ENCODE results near the gene SLC25A6. TPM values are rescaled to one million over a fixed set of nuclear protein-coding genes. Genes with fewer than 3 reads are reported as not detected.

The SLC25A6 gene
- total and polyA plus RNA-seq, 2 of the 13 experiments (the other 11 are each of a cell fraction or from before 2014, with no cell fraction given), result 138 to 581 TPM

GRCh38 chrX:1398431-1399340, 6.8 kb upstream of the SLC25A6 start:
- FAIRE-seq (no peak), ATAC-seq (peak; percentile 8; the same call in 2 of the 3 replicates)
- H3K9ac ChIP-seq (ENCODE audit: insufficient read depth, low read depth, low read length), result no peak overlapping the region
- no peak for TF ChIP-seq GPBP1L1 (CRISPR knock-in tag; IDR thresholded peaks at IDR 0.05)
- TF ChIP-seq, protein P1, sequence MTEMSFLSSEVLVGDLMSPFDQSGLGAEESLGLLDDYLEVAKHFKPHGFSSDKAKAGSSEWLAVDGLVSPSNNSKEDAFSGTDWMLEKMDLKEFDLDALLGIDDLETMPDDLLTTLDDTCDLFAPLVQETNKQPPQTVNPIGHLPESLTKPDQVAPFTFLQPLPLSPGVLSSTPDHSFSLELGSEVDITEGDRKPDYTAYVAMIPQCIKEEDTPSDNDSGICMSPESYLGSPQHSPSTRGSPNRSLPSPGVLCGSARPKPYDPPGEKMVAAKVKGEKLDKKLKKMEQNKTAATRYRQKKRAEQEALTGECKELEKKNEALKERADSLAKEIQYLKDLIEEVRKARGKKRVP (CRISPR knock-in tag; IDR thresholded peaks at IDR 0.05), result no peak
- TF ChIP-seq RBFOX2 (IDR thresholded peaks at IDR 0.05; ENCODE audit: low read depth, low read length), result peak; percentile 37; the same call in 1 of the 2 replicates
- peak; percentile 53 for TF ChIP-seq RBM22 (optimal IDR thresholded peaks at IDR 0.05; ENCODE audit: low read length)
- TF ChIP-seq AGO2 (optimal IDR thresholded peaks at IDR 0.05; ENCODE audit: low read depth, low read length), result peak; percentile 87
- TF ChIP-seq SP1 (IDR thresholded peaks at IDR 0.05), result no peak
- no peak for TF ChIP-seq SP1 (CRISPR knock-in tag; IDR thresholded peaks at IDR 0.05)
- TF ChIP-seq ZNF547 (CRISPR knock-in tag; IDR thresholded peaks at IDR 0.05), result no peak
- no peak for TF ChIP-seq ZSCAN22 (CRISPR knock-in tag; IDR thresholded peaks at IDR 0.05)
- TF ChIP-seq NR0B2 (CRISPR knock-in tag; IDR thresholded peaks at IDR 0.05), result no peak
- TF ChIP-seq ZNF687 (CRISPR knock-in tag; IDR thresholded peaks at IDR 0.05), result 0 out of 2 replicates have a peak, but pooled peaks have one; percentile 7
- no peak for TF ChIP-seq ZSCAN20 (CRISPR knock-in tag; IDR thresholded peaks at IDR 0.05; ENCODE audit: borderline replicate concordance)
- TF ChIP-seq ELF4 (CRISPR knock-in tag; IDR thresholded peaks at IDR 0.05; ENCODE audit: borderline replicate concordance), result no peak
- TF ChIP-seq PITX1 (CRISPR knock-in tag; IDR thresholded peaks at IDR 0.05), result no peak
- TF ChIP-seq BRD4 (CRISPR knock-in tag; IDR thresholded peaks at IDR 0.05), result no peak

More at GRCh38 chrX:1398431-1399340, 6.8 kb upstream of the SLC25A6 start:
- intact Hi-C loops (cut with micrococcal nuclease; ENCODE audit: unreplicated experiment), result no loop called here
- Histone ChIP-seq H3K4me1 (ENCODE audit: insufficient read depth, low read length) (peaks cover 27% of the 10 kb centered on the region), H3K4me3 (replicated peaks in 1 of 3; ENCODE audit: insufficient read depth in 1 of 3, low read depth in 2 of 3, low read length in 3 of 3) (no peak overlapping the region), H3K79me2 (ENCODE audit: insufficient read depth, low read length) (peaks cover 9% of the 10 kb centered on the region), H3K4me2 (ENCODE audit: low read depth, low read length) (no peak overlapping the region), H4K20me1 (ENCODE audit: insufficient read depth, low read length) (peaks cover 11% of the 10 kb centered on the region; the same call in 1 of the 2 replicates), H2AFZ (ENCODE audit: low read length) (no peak overlapping the region), H3K27me3 (ENCODE audit: control insufficient read depth in 1 of 2, insufficient read depth in 2 of 2, low read length in 2 of 2) (no peaks in the 10 kb centered on the region), H3K27ac (ENCODE audit: extremely low read length, insufficient read depth, low read length) (no peak overlapping the region), H3K36me3 (replicated peaks in 1 of 2; ENCODE audit: control insufficient read depth in 1 of 2, insufficient read depth in 2 of 2, low read length in 2 of 2) (peaks cover 7 to 23% of the 10 kb centered on the region in 2 experiments; a peak in 4 of 5 replicates), H3K9me3 (ENCODE audit: low read length) (no peaks in the 10 kb centered on the region)
- CTCF ChIA-PET (ENCODE audit: low intra/inter-chr PET ratio, low total read pairs), result no interaction called here
- in situ Hi-C loops (cut with HindIII; ENCODE audit: extremely low pct_ligation_motif_present, low pct_unique_long_range_greater_than_20kb), result no loop called here
- WGBS (ENCODE audit: low lambda C conversion rate), result 95% methylated on average over 21 of the region's 29 CpGs
- DNase-seq (ENCODE audit: low spot score), result no peak
- BruUV-seq (replicated peaks), result no TSS peak
- POLR2A ChIA-PET, result no interaction called here
